Uterus (tissue), 4 donors: Measurements from ENCODE around the gene SRC. TPM values are rescaled to one million over a fixed set of nuclear protein-coding genes. Genes with fewer than 3 reads are reported as not detected.

Source experiments
- DNase-seq, 2 donors: peaks; one replicate each; pipeline ENCODE4 v3.0.0-alpha.2; 2019 to 2020
- H3K27ac ChIP-seq, 2 donors: fragments of 200-600 bp; sonication (generic); 1 replicate in 1 of 2; 2 replicates in 1 of 2; pipeline ENCODE4 v1.5.1; 2016 to 2018
- H3K27me3 ChIP-seq, 2 donors: fragments of 200-600 bp; sonication (generic); one replicate each; pipeline ENCODE4 v1.5.1; 2018 to 2019; ENCODE audit warnings: control low read depth in 1 of 2
- H3K36me3 ChIP-seq, 2 donors: fragments of 200-600 bp; sonication (generic); one replicate each; pipeline ENCODE4 v1.5.1; 2019; ENCODE audit warnings: control low read depth in 1 of 2
- H3K4me1 ChIP-seq, 2 donors: fragments of 200-600 bp; sonication (generic); one replicate each; pipeline ENCODE4 v1.5.1; 2018 to 2019; ENCODE audit warnings: control low read depth in 1 of 2
- H3K4me3 ChIP-seq, 2 donors: fragments of 200-600 bp; sonication (generic); 1 replicate in 1 of 2; 2 replicates in 1 of 2; pipeline ENCODE4 v1.5.1; 2018 to 2019; ENCODE audit warnings: mild to moderate bottlenecking in 1 of 2
- H3K9me3 ChIP-seq, 2 donors: fragments of 200-600 bp; sonication (generic); one replicate each; pipeline ENCODE4 v1.5.1; 2019; ENCODE audit warnings: control low read depth in 1 of 2
- POLR2A ChIP-seq, 2 donors: fragments of 450-650 bp; IDR thresholded peaks; one replicate each; pipeline ENCODE4 v1.6.1; 2016; ENCODE audit warnings: antibody characterized with exemption in 2 of 2, mild to moderate bottlenecking in 1 of 2, moderate library complexity in 1 of 2
- intact Hi-C: fragments of 100-400 bp; cut with DNase I; formaldehyde crosslinking; loops from one replicate; pipeline ENCODE4 v1.15.1; 2023; ENCODE audit warnings: low total_unique reads
- total RNA-seq, 4 donors: library from RNA; depleted of rRNA in 3 of 4; stranded (reverse); fragments of >200 nt in 3 of 4; gene quantifications; one replicate each; pipeline versions ENCODE4 v1.1.0 to v1.2.4, GENCODE V29; 2014 to 2023
- TF ChIP-seq, protein P1 (sequence below), 4 experiments: fragments of 200-600 bp in 2 of 4; fragments of 450-650 bp in 2 of 4; sonication (generic) in 2 of 4; IDR thresholded peaks; one replicate each; pipeline ENCODE4 v1.5.1; 2016 to 2019; ENCODE audit warnings: antibody characterized with exemption in 4 of 4, mild to moderate bottlenecking in 2 of 4, moderate library complexity in 1 of 4
- donor health status: DM: yes; HTN: yes; CAD: no.

The SRC gene
- total RNA-seq, 4 donors from 2014 or later: 25.0 to 110 (median 34.1) TPM

GRCh38 chr20:37301120-37301519, 44.8 kb upstream of the SRC start:
- H3K4me3 ChIP-seq: no peak overlapping the region
- no peak for DNase-seq
- no peaks in the 10 kb centered on the region for H3K9me3 ChIP-seq
- no peaks in the 10 kb centered on the region for H3K36me3 ChIP-seq
- TF ChIP-seq, protein P1, sequence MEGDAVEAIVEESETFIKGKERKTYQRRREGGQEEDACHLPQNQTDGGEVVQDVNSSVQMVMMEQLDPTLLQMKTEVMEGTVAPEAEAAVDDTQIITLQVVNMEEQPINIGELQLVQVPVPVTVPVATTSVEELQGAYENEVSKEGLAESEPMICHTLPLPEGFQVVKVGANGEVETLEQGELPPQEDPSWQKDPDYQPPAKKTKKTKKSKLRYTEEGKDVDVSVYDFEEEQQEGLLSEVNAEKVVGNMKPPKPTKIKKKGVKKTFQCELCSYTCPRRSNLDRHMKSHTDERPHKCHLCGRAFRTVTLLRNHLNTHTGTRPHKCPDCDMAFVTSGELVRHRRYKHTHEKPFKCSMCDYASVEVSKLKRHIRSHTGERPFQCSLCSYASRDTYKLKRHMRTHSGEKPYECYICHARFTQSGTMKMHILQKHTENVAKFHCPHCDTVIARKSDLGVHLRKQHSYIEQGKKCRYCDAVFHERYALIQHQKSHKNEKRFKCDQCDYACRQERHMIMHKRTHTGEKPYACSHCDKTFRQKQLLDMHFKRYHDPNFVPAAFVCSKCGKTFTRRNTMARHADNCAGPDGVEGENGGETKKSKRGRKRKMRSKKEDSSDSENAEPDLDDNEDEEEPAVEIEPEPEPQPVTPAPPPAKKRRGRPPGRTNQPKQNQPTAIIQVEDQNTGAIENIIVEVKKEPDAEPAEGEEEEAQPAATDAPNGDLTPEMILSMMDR (IDR thresholded peaks at IDR 0.05): no peak
- no peak for TF ChIP-seq POLR2A (IDR thresholded peaks at IDR 0.05)
- no peak overlapping the region for H3K27ac ChIP-seq
- intact Hi-C loops: no loop called here
- H3K27me3 ChIP-seq: no peaks in the 10 kb centered on the region
- H3K4me1 ChIP-seq: peaks cover 12 to 13% of the 10 kb centered on the region in 2 donors

DNA sequence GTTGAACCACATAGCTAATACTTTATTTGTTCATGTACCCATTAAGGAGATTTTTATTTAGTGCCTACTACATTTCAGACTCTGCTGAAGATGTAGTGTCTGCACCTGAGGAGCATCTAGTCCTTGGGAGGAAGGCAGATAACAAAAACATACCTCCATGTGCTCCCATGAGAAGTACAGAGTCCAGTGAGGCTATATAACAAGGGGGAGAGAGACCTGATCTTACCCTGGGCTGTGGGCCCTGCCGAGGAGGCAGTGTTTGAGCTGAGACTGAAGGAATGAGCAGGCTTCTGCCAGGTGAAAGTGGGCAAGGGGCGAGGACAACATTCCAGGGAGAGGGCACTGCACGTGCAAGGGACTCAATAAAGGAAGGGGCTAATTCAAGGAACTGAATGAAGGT, 44.4 kb upstream of the SRC start:
- H3K9me3 ChIP-seq: no peaks in the 10 kb centered on the region
- peaks cover 8 to 11% of the 10 kb centered on the region in 2 donors for H3K4me1 ChIP-seq
- no peaks in the 10 kb centered on the region for H3K36me3 ChIP-seq
- intact Hi-C loops: no loop called here
- TF ChIP-seq POLR2A (IDR thresholded peaks at IDR 0.05): no peak
- TF ChIP-seq, protein P1 (IDR thresholded peaks at IDR 0.05): no peak
- no peak for DNase-seq
- H3K27ac ChIP-seq: no peak overlapping the region
- H3K4me3 ChIP-seq: no peak overlapping the region
- H3K27me3 ChIP-seq: no peaks in the 10 kb centered on the region

GRCh38 chr20:37302981-37303380, 43.0 kb upstream of the SRC start:
- no peak for DNase-seq

GRCh38 chr20:37303637-37304036, 42.3 kb upstream of the SRC start:
- H3K27ac ChIP-seq: peak overlapping the region in 1 of 2 donors; percentile 2
- no peaks in the 10 kb centered on the region for H3K9me3 ChIP-seq
- H3K4me3 ChIP-seq: no peak overlapping the region
- no peaks in the 10 kb centered on the region for H3K27me3 ChIP-seq
- H3K36me3 ChIP-seq: no peaks in the 10 kb centered on the region
- no peak for DNase-seq
- TF ChIP-seq POLR2A (IDR thresholded peaks at IDR 0.05): no peak
- TF ChIP-seq, protein P1 (IDR thresholded peaks at IDR 0.05): no peak
- peaks cover 0 to 11% of the 10 kb centered on the region in 2 donors for H3K4me1 ChIP-seq
- intact Hi-C loops: no loop called here

More at GRCh38 chr20:37302981-37303380, 43.0 kb upstream of the SRC start:
- Histone ChIP-seq H3K27ac (no peak overlapping the region), H3K9me3 (no peaks in the 10 kb centered on the region), H3K4me1 (peaks cover 0 to 11% of the 10 kb centered on the region in 2 donors), H3K36me3 (no peaks in the 10 kb centered on the region), H3K4me3 (no peak overlapping the region), H3K27me3 (no peaks in the 10 kb centered on the region)
- intact Hi-C loops: no loop called here
- TF ChIP-seq, protein P1 (IDR thresholded peaks at IDR 0.05): no peak
- no peak for TF ChIP-seq POLR2A (IDR thresholded peaks at IDR 0.05)

DNA sequence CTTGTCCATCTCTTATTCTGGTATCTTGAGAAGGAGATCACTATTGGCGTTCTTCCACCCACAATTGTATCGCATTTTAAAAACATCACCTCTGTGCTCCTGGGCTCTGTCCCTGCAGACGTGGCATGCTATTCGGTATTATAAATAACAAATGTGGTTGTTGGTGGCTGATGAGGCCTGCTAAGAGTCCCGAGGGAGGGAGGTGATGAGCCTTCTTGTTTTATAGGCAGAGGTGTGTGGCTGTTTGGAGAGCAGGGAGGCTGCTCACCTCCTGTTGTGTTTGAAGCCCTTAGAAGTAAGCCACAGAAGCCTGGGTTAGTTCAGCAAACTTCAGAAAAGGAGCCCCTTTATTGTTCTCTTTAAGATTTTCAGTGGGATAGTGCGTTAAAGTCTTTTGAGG, 40.9 kb upstream of the SRC start:
- intact Hi-C loops: no loop called here

More for the DNA sequence above, 40.9 kb upstream of the SRC start:
- peaks cover 0 to 11% of the 10 kb centered on the region in 2 donors for H3K4me1 ChIP-seq
- no peaks in the 10 kb centered on the region for H3K36me3 ChIP-seq
- peak overlapping the region; percentile 73 to 86 for H3K27ac ChIP-seq
- TF ChIP-seq, protein P1 (IDR thresholded peaks at IDR 0.05): no peak
- no peak for TF ChIP-seq POLR2A (IDR thresholded peaks at IDR 0.05)
- no peaks in the 10 kb centered on the region for H3K9me3 ChIP-seq
- no peak overlapping the region for H3K4me3 ChIP-seq
- no peak for DNase-seq
- H3K27me3 ChIP-seq: no peaks in the 10 kb centered on the region
